GM21529 (cell line): Measurements from ENCODE around the gene NDFIP2.
"Not testable (repeated sequence)": the region's sequence is repeated elsewhere in the genome, so short reads cannot be mapped to it uniquely, and the experiment has no call there.

ENCODE experiments used
- ATAC-seq: cut with Tn5 transposase; IDR thresholded peaks from one replicate; pipeline ENCODE4 v1.9.1; 2021; ENCODE audit not compliant: unreplicated experiment

NDFIP2 gene

GRCh38 chr13:79589603-79590393, 108.8 kb downstream of the NDFIP2 start:
- ATAC-seq, result no peak

DNA sequence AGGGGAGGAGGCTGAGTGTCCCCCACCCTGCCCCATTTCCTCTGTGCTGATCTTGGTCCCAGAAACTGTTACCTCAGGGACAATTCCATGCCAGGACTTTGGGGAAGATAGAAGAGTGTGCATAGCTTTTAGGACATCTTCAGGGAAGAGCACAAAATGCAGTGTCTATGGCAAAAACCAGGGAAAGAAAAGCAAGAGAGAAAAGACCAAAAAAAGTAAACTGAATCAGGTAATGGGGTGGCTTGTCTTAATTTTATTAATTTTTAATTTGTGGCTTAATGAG, 109.4 kb downstream of the NDFIP2 start:
- ATAC-seq, result no peak

GRCh38 chr13:79591493-79591892, 110.5 kb downstream of the NDFIP2 start:
- no peak for ATAC-seq

GRCh38 chr13:79593121-79593520, 112.2 kb downstream of the NDFIP2 start:
- ATAC-seq, result no peak

- ATAC-seq, result no peak
Observed at GRCh38 chr13:79593641-79594275, 112.8 kb downstream of the NDFIP2 start.

- ATAC-seq, result not testable (repeated sequence)
Observed at GRCh38 chr13:79600146-79600545, 119.2 kb downstream of the NDFIP2 start.

- ATAC-seq, result no peak
Observed at GRCh38 chr13:79602936-79603335, 122.0 kb downstream of the NDFIP2 start.

- no peak for ATAC-seq
Observed at GRCh38 chr13:79604752-79605151, 123.8 kb downstream of the NDFIP2 start.
